Spleen (tissue), 11 donors: ENCODE results near the gene FMOD. TPM values are rescaled to one million over a fixed set of nuclear protein-coding genes. Genes with fewer than 3 reads are reported as not detected.

Experiments
- DNase-seq: peaks from one replicate; pipeline ENCODE4 v3.0.0-alpha.2; 2020
- H3K27ac ChIP-seq, 8 donors: fragments of 200-600 bp; sonication (generic) in 7 of 8; 1 replicate in 4 of 8; 2 replicates in 4 of 8; pipeline versions ENCODE4 v1.5.0 to v1.8.0; 2016 to 2021; ENCODE audit warnings: inconsistent platforms in 4 of 8, mild to moderate bottlenecking in 4 of 8, moderate library complexity in 1 of 8
- H3K27me3 ChIP-seq, 7 donors: fragments of 200-600 bp; sonication (generic) in 6 of 7; replicated peaks in 1 of 7; 1 replicate in 4 of 7; 2 replicates in 3 of 7; pipeline versions ENCODE4 v1.5.0 to v1.8.0; 2016 to 2021; ENCODE audit warnings: inconsistent platforms in 3 of 7, mild to moderate bottlenecking in 1 of 7
- H3K36me3 ChIP-seq, 6 donors: fragments of 200-600 bp; sonication (generic) in 5 of 6; 1 replicate in 4 of 6; 2 replicates in 2 of 6; pipeline versions ENCODE4 v1.5.0 to v1.8.0; 2016 to 2021; ENCODE audit warnings: inconsistent platforms in 2 of 6
- H3K4me1 ChIP-seq, 6 donors: fragments of 200-600 bp; sonication (generic) in 5 of 6; 1 replicate in 3 of 6; 2 replicates in 3 of 6; pipeline versions ENCODE4 v1.5.0 to v1.8.0; 2016 to 2021; ENCODE audit warnings: inconsistent platforms in 3 of 6
- H3K4me3 ChIP-seq, 8 donors: fragments of 200-600 bp; sonication (generic) in 7 of 8; 1 replicate in 4 of 8; 2 replicates in 4 of 8; pipeline versions ENCODE4 v1.5.0 to v1.8.0; 2016 to 2021; ENCODE audit warnings: inconsistent platforms in 4 of 8, mild to moderate bottlenecking in 4 of 8, moderate library complexity in 2 of 8
- H3K9me3 ChIP-seq, 8 donors: fragments of 200-600 bp; sonication (generic) in 7 of 8; 1 replicate in 4 of 8; 2 replicates in 4 of 8; pipeline versions ENCODE4 v1.5.0 to v1.8.0; 2016 to 2021; ENCODE audit warnings: inconsistent platforms in 4 of 8
- CTCF ChIP-seq, 11 experiments: fragments of 200-600 bp in 7 of 11; fragments of 450-650 bp in 4 of 11; sonication (generic) in 4 of 11; IDR thresholded peaks in 8 of 11; conservative IDR thresholded peaks in 3 of 11; 1 replicate in 7 of 11; 2 replicates in 4 of 11; pipeline versions ENCODE4 v1.4.0 to v1.8.0; 2016 to 2021; ENCODE audit warnings: antibody characterized with exemption in 11 of 11, inconsistent platforms in 4 of 11, mild to moderate bottlenecking in 1 of 11
- POLR2A ChIP-seq, 3 donors: fragments of 450-650 bp; IDR thresholded peaks; one replicate each; pipeline ENCODE4 v1.5.1; 2017; ENCODE audit warnings: antibody characterized with exemption in 3 of 3, mild to moderate bottlenecking in 1 of 3
- POLR2AphosphoS5 ChIP-seq, 3 donors: sonication (generic); formaldehyde crosslinking; IDR thresholded peaks; one replicate each; pipeline ENCODE4 v1.5.1; 2017; ENCODE audit warnings: antibody characterized with exemption in 3 of 3
- WGBS, 5 donors: extraction: QIAGEN DNeasy Blood & Tissue Kit in 3 of 5; methylation state at CpG; one replicate each; pipeline versions ENCODE4 v1.1.5 to v1.1.7; 2013 to 2018; 5-methylcytosine and 5-hydroxymethylcytosine counted together
- intact Hi-C: fragments of 100-400 bp; cut with DNase I; formaldehyde crosslinking; loops from one replicate; pipeline ENCODE4 v1.15.0; 2023; ENCODE audit warnings: low total_unique reads
- polyA plus RNA-seq, 3 donors: library from polyadenylated mRNA; stranded (reverse); fragments of 200-250 nt; gene quantifications; one replicate each; pipeline ENCODE4 v1.2.1, GENCODE V29; 2013
- small RNA-seq, 4 donors: library from RNA; depleted of rRNA; stranded (forward); fragments of <200 nt; gene quantifications; one replicate each; pipeline ENCODE3, GENCODE V24; 2016
- total RNA-seq, 7 donors: library from RNA; depleted of rRNA in 3 of 7; stranded (reverse); fragments of >200 nt in 3 of 7; fragmentation: NEBNext Ultra II Directional in 4 of 7; extraction: Animal tissue kit (Norgen Biotek cat#: 25700) in 4 of 7; gene quantifications; one replicate each; pipeline versions ENCODE4 v1.1.0 to v1.2.1, GENCODE V29; 2016 to 2021
- donor health status: healthy with polysubstance abuse.
- donor health status: DM: no; HTN: no; CAD: no; lungs with moderate emphysema.
- donor health status: DM: no; HTN: no; CAD: no.
- donor health status: Bipolar disorder and iron deficiency.
- donor health status: healthy.
- donor health status: DM: no; HTN: no; CAD: no.
- donor health status: DM: yes; HTN: yes; CAD: no.

Gene FMOD
- total and polyA plus RNA-seq, 10 donors = 4.5 to 30.0 (median 17.0) TPM

GRCh38 chr1:203299169-203299568, 51.8 kb downstream of the FMOD start:
- H3K4me3 ChIP-seq = no peak overlapping the region
- TF ChIP-seq POLR2AphosphoS5 (IDR thresholded peaks at IDR 0.05) (peak in 1 of 3 donors; percentile 49), POLR2A (IDR thresholded peaks at IDR 0.05) (no peak), CTCF (IDR thresholded peaks at IDR 0.05 in 8 of 11, conservative IDR thresholded peaks at IDR 0.05 in 3 of 11) (no peak)
- intact Hi-C loops = no loop called here
- H3K9me3 ChIP-seq = no peaks in the 10 kb centered on the region
- DNase-seq = peak; percentile 79
- peak overlapping the region; percentile 27 to 100 (median 66) for H3K27ac ChIP-seq
- H3K4me1 ChIP-seq = peaks cover 11 to 95% (median 54%) of the 10 kb centered on the region in 6 donors
- no peaks in the 10 kb centered on the region for H3K36me3 ChIP-seq
- H3K27me3 ChIP-seq = no peaks in the 10 kb centered on the region
- 53 to 73% (median 65%) methylated on average over 4 of the region's 4 CpGs for WGBS, 5 donors

GRCh38 chr1:203296460-203297073, 54.4 kb downstream of the FMOD start:
- Histone ChIP-seq H3K9me3 (no peaks in the 10 kb centered on the region), H3K36me3 (no peaks in the 10 kb centered on the region), H3K27me3 (no peaks in the 10 kb centered on the region), H3K4me3 (no peak overlapping the region), H3K27ac (peak overlapping the region in 4 of 8 donors; percentile 15 to 100 (median 44)), H3K4me1 (peaks cover 2 to 76% (median 37%) of the 10 kb centered on the region in 6 donors)
- intact Hi-C loops = no loop called here
- TF ChIP-seq CTCF (IDR thresholded peaks at IDR 0.05 in 8 of 11, conservative IDR thresholded peaks at IDR 0.05 in 3 of 11) (no peak), POLR2A (IDR thresholded peaks at IDR 0.05) (no peak), POLR2AphosphoS5 (IDR thresholded peaks at IDR 0.05) (no peak)
- 75 to 91% (median 83%) methylated on average over 7 of the region's 7 CpGs for WGBS, 5 donors
- no peak for DNase-seq

GRCh38 chr1:203295796-203296195, 55.1 kb downstream of the FMOD start:
- Histone ChIP-seq H3K4me3 (no peak overlapping the region), H3K9me3 (no peaks in the 10 kb centered on the region), H3K27me3 (no peaks in the 10 kb centered on the region), H3K27ac (peak overlapping the region in 5 of 8 donors; percentile 15 to 100 (median 39)), H3K4me1 (peaks cover 8 to 76% (median 38%) of the 10 kb centered on the region in 6 donors), H3K36me3 (no peaks in the 10 kb centered on the region)
- TF ChIP-seq POLR2AphosphoS5 (IDR thresholded peaks at IDR 0.05) (peak in 1 of 3 donors; percentile 56), CTCF (IDR thresholded peaks at IDR 0.05 in 8 of 11, conservative IDR thresholded peaks at IDR 0.05 in 3 of 11) (no peak)
- intact Hi-C loops = no loop called here
- 44 to 60% (median 54%) methylated on average over 1 of the region's 1 CpG for WGBS, 5 donors
- DNase-seq = peak; percentile 83

- Histone ChIP-seq H3K36me3 (no peaks in the 10 kb centered on the region), H3K4me1 (peaks cover 45 to 76% (median 60%) of the 10 kb centered on the region in 6 donors), H3K27me3 (no peaks in the 10 kb centered on the region), H3K9me3 (no peaks in the 10 kb centered on the region), H3K27ac (peak overlapping the region; percentile 90 to 99 (median 97)), H3K4me3 (peak overlapping the region in 1 of 8 donors; percentile 67)
- 67 to 81% (median 79%) methylated on average over 17 of the region's 17 CpGs for WGBS, 5 donors
- intact Hi-C loops = no loop called here
- TF ChIP-seq POLR2AphosphoS5 (IDR thresholded peaks at IDR 0.05) = peak in 2 of 3 donors; percentile 32 to 44
- TF ChIP-seq POLR2A (IDR thresholded peaks at IDR 0.05) = no peak
- no peak for DNase-seq
Measured at GRCh38 chr1:203291201-203292096, 59.5 kb downstream of the FMOD start.

Small RNA genes lying within 50 kb of the gene (small RNA-seq; reads per million reads assigned to genes)
- gene AL359837.1 (0 reads per million in 4 donors), gene RNU6-487P (0 reads per million in 4 donors)

Other genes starting within 250 kb of the FMOD start
- 10 to 100 TPM in 3 of 7 donors, 1 to 10 TPM in 4; 3.7 to 13.5 (median 8.5) TPM for gene ADORA1, start 223.4 kb downstream of the FMOD start, total RNA-seq
- 1 to 10 TPM in 2 of 3 donors, under 1 TPM in 1; 0.37 to 3.2 (median 1.0) TPM for gene ADORA1, start 223.4 kb downstream of the FMOD start, polyA plus RNA-seq
- gene MYBPH, start 175.3 kb downstream of the FMOD start, total RNA-seq = 1 to 10 TPM in 1 of 7 donors, under 1 TPM in 3, not detected in 3; 0.32 to 2.7 (median 0.74) TPM
- gene MYBPH, start 175.3 kb downstream of the FMOD start, polyA plus RNA-seq = under 1 TPM; 0.09 to 0.23 (median 0.22) TPM
- gene CHI3L1, start 164.4 kb downstream of the FMOD start, total RNA-seq = 10 to 100 TPM in 4 of 7 donors, 1 to 10 TPM in 3; 7.1 to 41.2 (median 15.2) TPM
- gene CHI3L1, start 164.4 kb downstream of the FMOD start, polyA plus RNA-seq = 10 to 100 TPM in 2 of 3 donors, 1 to 10 TPM in 1; 2.7 to 40.8 (median 15.7) TPM
- gene CHIT1, start 121.4 kb downstream of the FMOD start, total RNA-seq = 10 to 100 TPM in 2 of 7 donors, 1 to 10 TPM in 5; 2.2 to 31.0 (median 7.8) TPM
- gene CHIT1, start 121.4 kb downstream of the FMOD start, polyA plus RNA-seq = 100 to 1,000 TPM in 1 of 3 donors, 1 to 10 TPM in 2; 2.0 to 165 (median 2.2) TPM
- gene BTG2, start 45.6 kb downstream of the FMOD start, total RNA-seq = 100 to 1,000 TPM; 104 to 186 (median 153) TPM
- 10 to 100 TPM; 55.5 to 93.1 (median 69.3) TPM for gene BTG2, start 45.6 kb downstream of the FMOD start, polyA plus RNA-seq
- 10 to 100 TPM; 25.6 to 50.3 (median 31.7) TPM for gene PRELP, start 124.7 kb upstream of the FMOD start, total RNA-seq
- 10 to 100 TPM in 2 of 3 donors, 1 to 10 TPM in 1; 4.9 to 21.6 (median 10.7) TPM for gene PRELP, start 124.7 kb upstream of the FMOD start, polyA plus RNA-seq
- not detected for gene OPTC, start 143.0 kb upstream of the FMOD start, total RNA-seq
- not detected for gene OPTC, start 143.0 kb upstream of the FMOD start, polyA plus RNA-seq